NCI-H146 treated with DMSO at 0.1 percent for 48 hours (cell line): ENCODE results near the gene TMEM250.
A peak's percentile ranks its signal among the peaks of the same experiment; 100 is the strongest.
"Not testable (repeated sequence)": the region's sequence is repeated elsewhere in the genome, so short reads cannot be mapped to it uniquely, and the experiment has no call there.

ENCODE experiments used
- DNase-seq: peaks from one replicate; lab custom pipeline; 2025; ENCODE audit not compliant: unreplicated experiment; lab: John Stamatoyannopoulos, UW

TMEM250 gene, protein sequence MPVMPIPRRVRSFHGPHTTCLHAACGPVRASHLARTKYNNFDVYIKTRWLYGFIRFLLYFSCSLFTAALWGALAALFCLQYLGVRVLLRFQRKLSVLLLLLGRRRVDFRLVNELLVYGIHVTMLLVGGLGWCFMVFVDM

DNA sequence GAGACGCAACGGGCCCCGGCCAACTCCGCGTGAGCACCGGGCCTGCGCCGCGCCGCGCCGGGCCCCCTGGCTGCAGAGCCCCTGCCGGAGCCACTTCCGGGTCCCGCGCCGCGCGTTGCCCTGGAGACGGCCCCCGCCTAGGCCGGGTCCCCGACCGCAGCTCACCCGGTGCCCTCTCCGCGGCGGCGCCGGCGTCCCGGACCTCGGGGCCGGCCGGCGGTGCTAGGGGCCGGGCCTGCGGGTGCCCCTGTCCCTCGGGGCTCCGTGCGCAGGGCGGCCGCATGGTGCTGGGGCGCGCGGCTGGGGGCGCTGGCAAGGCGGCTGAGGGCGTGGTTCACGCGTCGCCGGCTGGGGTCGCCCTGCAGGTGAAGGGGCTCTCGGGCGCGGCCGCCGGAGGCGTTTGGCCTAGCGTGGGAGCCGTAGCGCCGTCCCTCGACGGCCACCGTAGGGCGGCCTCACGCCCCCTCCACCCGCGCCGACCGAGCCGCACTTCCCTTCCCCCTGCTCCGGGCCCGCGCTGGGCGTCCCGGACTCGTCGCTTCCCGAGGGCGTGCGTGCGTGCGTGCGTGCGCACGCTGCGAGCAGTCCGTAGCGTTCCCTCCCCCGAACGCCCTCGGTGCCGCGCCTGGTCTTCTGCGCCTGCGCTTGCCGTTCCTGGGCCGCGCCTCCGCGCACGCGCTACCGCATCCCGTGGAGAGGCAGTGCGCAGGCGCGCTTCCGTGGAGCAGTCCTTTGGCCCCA is at the start of gene TMEM250:
Gene TMEM250, minus strand, starts transcription at position 556 of the 741 bp plus-strand sequence. CDS start 1,975 bp downstream, outside the sequence.
- DNase-seq: peak; percentile 67

DNA sequence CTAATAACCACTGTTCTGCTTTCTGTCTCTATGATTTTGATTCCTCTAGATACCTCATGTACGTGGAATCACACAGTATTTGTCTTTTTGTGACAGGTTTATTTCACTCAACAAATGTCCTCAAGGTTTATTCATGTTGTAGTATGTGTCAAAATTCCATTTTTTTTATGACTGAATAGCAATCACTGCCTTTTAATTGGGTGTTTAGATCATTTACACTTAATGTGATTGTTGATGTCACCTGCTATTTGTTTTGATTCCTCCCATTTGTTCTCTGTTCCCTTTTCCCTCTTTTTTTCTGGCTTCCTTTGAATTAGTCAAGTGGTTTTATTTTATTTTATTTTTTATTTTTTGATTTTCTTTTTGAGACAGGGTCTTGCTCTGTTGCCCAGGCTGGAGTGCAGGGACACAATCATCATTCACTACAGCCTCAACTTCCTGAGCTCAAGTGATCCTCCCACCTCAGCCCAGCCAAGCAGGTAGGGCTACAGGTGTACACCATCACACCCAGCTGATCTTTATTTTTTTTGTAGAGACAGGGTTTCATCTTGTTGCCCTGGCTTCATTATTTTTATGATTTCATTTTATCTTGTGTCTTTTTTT is 44.7 kb upstream of the TMEM250 start:
- DNase-seq: no peak

DNA sequence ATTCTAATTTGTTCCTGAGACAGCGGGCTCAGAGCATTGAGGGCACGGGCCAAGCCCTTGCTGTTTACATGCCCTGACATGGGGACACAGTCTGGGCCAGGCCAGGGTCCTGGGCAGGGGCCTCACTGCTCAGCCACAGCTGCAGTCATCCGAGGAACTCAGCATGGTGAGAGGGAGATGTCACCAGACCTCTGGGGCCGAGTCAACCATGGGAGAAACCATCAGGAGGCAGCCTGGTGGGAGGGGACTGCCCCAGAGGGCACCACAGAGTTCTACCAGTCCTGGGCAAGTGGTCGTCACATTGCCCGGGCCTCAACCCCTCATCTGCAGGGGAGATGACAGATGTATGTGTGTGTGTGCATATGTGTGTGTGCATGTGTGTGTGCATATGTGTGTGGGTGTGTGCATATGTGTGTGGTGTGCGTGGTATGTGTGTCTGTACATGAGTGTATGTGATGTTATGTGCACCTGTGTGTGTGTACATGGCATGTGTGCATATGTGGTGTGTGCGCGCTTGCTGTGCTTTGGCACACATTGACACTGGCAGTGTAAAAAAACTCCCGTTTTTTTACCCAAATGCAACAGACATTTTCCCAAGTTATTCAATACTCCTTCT is 42.4 kb upstream of the TMEM250 start:
- no peak for DNase-seq

DNA sequence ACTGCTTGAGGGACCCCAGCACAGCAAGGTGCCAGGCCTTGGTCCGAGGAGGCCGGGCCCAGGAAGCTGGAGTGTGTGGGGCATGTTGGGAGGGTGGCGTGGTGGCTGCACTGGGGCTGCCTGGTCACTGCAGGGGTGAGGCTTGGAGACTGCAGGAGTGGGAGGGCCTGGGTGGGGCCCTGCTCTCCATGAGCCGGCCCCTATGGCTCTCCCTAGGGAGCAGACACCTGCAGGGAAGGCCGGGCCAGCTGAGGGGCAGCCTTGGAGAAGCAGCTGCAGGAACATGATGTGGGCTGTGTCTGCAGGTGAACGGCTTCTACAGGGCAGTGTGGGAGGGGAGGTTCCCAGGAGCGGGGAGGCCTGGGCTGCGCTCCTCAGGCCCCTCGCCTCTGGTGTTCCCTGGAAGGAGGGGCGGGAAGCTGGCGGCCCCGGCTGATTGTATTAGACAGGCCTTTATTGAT is 41.7 kb upstream of the TMEM250 start:
- DNase-seq: peak; percentile 74

DNA sequence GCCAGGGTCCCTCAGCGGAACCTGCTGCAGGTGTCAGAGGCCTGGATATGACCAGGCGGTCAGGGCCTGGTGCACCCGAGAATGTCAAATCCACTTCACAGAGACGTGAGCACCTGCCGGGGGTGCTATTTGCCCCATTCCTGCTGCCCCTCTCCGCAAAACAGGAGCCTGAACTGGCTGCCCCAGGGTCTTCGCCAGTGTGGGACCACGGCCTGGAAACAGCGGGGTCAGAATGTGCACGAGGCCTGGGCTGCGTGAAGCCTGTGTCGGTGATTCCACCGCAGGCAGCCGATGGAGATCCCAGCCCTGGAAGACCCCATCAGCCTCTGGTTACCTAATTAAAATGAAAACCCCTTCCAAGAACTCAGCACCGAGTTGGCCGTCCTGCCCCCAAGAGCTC is 41.2 kb upstream of the TMEM250 start:
- no peak for DNase-seq

DNA sequence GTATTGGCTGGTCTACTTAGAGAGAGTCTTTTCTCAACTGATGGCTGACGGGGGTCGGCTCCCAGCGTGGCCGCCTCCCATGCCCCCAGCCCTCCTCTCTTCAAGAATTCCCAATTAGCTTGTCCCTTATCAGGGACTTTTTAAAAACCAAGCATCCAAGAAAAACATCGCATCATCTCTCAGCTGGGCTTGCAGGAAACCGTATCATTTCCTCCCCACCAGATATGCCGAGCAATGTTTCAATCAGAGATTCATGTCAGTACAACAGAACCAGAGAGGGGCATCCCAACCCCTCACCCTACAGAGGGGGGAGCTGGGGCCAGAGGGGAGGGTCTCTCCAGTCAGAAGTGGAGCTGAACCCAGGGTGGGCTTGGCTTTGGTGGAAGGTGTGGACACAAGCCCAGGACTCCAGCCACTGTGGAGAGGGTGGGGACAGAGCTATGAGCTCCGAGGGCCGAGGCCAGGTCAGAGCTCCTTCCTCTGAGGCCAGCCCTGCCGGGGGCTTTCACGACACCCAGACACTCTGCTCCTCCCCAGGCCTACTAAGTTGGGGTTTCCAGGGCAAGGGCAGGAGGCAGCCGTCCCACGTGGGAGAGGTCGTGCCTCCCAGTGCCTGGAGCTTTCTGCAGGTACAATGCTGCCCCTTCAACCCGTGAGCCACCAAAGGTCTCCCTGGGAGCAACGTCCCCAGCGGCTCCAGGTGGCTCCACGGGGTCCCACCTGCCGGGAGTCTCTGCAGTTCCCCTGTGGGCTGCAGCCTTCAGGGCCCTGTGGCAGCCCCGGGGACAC is 39.0 kb upstream of the TMEM250 start:
- no peak for DNase-seq

DNA sequence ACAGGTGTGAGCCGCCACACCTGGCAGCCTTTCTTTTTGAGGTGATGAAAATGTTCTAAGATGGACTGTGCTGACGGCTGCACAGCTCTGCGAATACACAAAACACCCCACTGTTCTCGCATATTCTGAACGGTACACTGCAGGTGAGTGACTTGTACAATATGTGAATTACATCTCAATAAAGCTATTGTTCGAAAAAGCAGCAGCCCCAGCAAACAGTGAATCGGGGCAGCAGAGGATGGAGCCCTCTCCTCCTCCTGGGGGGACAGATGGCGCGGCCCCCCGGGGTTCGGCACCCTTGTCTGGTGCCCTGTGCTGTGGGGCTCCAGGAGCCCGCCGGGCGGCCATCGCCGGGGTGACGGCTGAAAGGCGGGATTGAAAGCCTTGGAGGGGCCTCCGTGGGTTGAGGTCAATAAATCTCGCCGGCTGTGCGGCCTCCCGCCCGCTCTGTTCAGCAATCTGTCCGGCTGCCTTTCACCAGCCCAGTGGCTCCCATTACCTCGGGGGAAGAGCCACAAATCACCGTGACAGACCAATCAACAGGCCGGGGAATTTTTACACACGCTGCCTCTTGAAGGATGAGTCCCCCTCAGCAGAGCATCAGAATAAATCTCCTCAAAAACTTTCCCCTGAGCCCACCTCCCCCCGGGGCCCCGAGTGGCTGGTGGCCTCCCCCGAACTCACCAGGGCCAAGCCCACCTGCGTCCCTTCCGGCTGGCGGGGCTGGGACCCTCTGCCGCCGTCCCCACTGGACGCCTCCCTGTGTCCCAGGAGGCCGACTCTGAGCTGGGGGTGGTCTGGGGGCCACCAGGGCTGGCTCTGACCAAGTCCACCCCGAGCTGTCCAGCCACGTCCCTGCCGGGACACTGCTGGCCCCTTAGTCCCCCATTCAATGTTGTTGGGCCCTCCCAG is 37.8 kb upstream of the TMEM250 start:
- DNase-seq: no peak

DNA sequence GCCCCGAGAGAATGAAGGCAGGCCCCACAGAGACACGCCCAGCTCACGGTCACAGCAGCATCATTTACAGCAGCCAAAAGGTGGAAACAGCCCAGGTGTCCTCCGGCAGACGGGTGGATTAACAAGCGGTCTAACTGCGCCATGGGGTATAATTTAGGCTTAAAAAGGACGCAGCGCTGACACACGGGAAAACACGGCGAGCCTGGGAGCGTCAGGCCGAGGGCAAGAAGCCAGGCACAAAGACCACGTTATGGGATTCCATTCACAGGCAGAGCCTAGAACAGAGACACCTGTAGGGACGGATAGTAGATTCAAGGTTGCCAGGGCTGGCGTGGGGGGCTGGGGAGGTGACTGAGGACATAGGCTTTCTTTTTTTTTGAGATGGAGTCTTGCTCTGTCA is 36.9 kb upstream of the TMEM250 start:
- no peak for DNase-seq

DNA sequence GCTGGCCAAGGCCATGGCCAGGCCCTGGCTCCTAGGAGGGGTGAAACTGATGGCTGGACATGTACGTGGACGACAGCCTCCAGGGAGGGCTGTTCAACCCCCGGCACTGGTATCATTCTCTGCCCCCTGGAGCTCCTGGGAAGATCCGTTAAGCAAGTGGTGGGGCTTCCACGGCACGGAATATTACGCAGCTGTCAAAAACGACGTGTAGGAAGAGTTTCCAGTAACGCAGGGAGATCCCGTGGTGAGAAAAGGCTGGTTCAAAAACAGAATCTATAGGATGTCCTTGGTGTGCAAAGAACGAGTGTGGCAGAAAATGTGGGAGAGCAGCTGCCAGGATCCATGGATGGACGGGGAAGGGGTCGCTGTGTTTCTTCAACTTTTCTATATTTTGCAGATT is 36.3 kb upstream of the TMEM250 start:
- DNase-seq: no peak

DNA sequence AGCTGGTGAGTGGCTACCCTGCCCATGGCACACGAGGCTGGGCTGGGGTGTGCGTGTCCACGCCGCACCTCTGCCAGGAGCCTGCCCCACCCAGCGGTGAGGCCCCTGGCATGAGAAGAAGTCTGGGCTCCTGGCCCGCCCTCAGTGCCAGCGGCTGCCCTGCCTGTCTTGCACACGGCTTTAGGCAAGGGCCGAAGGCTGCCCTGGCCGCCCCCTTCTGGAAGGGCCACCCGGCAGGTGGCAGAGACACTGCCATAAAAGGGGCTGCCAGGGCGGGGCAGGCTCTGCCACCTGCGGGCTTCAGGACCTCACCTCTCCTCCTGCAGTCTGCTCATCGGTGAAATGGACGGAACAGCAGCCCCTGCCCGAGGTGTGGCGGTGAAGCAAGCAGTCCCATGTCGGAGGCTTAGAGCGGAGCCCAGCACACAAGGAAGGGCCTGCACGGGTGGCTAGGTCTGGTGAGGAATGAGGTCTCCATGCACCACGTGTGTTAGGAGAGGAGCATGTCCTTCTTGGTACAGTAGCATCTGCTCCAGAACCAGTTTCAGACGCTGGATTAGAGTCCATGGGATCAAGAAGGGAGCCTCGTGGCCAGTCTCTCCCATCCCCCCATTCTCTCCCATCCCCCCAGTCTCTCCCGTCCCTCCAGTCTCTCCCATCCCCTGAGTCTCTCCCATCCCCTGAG is 34.8 kb upstream of the TMEM250 start:
- DNase-seq: no peak

DNA sequence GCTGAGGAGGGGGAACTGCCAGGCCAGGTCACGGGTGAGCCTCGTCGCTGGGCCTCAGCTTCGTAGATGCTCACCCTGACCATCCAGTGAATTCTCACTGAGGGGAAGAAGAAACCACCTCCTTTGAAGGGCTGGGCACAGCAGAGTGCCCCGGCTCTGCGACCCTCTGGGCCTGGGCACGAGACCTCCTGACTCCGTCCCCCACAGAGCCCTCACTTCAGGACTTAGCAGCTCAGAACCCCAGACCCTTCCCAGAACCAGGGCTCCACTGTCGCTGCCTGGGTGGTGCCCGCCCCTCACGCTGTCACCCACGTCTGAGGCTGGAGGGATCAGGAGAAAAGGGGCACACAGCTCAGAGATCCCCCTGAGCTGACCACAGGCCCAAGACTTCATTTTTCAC is 34.3 kb upstream of the TMEM250 start:
- DNase-seq: no peak

DNA sequence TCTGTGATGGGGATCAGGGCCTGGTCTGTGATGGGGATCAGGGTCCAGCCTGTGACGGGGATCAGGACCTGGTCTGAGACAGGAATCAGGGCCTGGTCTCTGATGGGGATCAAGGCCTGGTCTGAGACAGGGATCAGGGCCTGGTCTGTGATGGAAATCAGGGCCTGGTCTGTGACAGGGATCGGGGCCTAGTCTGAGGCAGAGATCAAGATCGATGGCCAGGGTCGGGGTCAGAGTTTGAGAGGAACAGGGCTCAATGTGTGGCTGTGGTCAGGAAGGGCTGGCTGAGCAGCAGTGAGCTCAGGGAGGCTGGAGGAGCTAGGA is 33.8 kb upstream of the TMEM250 start:
- no peak for DNase-seq

DNA sequence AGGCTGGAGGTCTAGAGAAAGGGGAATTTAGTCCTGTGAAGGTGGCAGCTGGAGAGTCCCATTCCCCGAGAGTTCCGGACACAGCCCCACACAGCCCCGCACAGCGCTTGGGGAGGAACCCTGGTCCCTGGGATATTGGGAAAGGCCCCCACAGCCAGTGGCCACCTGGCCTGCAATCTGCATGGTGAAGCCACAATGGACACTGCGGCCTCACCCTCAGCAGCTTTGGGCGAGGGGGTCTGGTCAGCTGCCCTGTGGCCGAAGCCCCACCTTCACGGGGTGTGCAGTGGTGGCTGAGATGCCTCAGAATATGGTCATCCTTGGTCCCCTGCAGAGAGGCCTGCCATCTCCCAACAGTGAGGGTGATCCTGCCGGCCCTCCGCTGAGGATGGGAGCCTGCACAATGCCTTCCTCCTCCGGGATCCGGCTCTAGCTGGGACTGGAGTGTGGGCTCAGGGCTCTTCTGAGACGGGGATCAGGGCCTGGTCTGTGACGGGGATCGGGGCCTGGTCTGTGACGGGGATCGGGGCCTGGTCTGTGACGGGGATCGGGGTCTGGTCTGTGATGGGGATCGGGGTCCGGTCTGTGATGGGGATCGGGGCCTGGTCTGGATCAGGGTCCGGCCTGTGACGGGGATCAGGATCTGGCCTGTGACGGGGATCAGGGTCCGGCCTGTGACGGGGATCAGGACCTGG is 33.3 kb upstream of the TMEM250 start:
- no peak for DNase-seq

DNA sequence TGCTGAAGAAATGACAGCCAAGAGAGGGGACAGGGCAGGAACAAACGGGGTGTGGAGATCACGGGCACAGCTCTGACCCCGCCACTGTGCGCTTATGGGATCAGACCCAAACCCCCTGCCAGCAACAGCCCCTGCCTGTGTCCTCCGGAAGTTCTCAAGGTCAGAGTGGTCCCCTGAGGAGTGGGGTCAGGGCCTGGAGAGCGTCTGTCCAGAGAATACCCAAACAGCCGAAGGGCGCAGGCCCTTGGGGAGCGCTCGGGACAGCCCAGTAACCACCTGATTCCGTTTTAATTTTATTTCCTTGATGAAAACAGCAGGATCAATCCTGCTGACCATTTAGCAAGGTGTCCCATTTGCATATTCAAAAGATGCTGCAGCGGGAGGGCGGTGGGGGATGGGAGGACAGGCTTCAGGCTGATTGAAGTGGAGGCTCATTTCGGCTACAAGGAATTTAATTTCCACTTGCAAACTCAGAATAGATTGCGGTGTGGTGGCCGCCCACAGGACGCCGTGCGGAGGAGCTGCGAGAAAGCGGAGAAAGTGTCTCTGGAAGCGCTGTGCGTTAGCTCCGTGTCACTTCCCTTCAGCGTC is 32.6 kb upstream of the TMEM250 start:
- DNase-seq: no peak

DNA sequence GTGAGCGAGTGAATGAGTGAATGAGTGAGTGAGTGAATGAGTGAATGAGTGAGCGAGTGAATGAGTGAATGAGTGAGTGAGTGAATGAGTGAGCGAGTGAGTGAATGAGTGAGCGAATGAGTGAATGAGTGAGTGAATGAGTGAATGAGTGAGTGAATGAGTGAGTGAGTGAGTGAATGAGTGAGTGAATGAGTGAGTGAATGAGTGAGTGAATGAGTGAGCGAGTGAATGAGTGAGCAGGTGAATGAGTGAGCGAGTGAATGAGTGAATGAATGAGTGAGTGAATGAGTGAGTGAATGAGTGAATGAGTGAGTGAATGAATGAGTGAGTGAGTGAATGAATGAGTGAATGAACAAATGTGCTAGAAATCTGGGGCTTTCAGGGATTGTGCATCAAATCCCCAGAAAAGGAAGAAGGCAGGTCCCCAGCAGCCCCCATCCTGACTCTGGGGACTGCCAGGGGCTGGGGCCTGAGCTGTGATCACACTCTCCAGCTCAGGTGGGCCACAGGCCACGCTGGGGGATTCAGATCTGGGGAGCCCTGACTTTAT is 32.1 kb upstream of the TMEM250 start:
- DNase-seq: not testable (repeated sequence)

DNA sequence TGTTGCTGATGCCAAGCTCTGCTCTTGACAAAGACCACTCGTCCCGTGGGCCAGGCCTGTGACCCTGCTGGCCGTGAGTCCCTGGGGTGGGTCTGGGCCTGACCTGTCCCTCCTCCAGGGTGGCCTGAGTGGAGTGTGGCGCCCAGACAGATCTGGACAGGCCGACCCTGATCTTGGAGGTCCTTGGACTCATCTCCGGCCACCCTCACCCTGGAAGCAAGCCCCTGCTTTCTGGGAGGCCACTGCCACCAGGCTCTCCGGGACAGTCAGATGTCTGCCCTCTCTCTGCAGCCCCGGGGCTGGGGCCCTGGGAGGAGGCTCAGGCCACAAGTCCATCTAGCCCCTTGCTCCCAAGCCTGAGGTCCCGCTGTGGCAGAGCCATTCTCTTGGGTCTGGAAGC is 31.2 kb upstream of the TMEM250 start:
- no peak for DNase-seq

DNA sequence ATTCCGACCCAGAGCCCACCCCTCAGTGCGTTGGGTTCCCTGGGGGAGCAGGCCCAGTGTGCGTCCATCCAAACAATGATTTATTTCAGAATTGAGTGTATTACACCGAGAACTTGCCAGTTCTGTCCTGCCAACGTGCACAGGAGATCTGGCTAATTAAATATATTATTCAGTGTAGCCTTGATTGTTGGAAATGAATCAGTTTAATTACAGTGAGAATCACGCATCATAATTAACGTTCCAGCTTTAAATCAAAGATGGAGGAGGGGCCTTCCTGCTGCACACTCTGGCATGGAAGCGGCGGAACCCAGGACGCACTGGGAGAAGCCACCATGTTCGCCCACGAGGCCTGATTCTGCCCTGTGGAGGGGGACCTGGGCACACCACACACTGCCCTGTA is 30.7 kb upstream of the TMEM250 start:
- no peak for DNase-seq

DNA sequence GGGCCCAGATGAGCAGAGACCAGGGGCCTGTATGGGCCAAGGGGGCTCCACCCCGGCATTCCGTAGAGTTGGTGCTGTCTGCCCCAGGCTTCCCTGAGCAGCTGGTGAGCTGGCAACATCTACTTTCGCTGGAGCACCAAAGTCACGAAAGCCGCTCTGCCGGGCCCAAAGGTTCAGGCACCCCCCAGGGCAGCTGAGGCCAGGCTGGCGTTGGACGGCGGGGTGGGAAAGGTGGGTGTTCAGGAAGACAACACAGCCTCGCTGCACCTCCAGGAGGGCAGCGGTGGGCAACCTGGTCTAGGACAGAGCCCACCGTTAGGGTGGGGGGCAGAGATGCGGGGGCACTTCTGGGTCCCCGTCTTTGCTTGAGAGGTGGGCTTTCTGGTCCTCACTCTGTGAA is 30.1 kb upstream of the TMEM250 start:
- no peak for DNase-seq
